Tibial artery (tissue), 4 donors: Measurements from ENCODE around the gene SLC16A10.
"Not testable (repeated sequence)": the region's sequence is repeated elsewhere in the genome, so short reads cannot be mapped to it uniquely, and the experiment has no call there.

Experiments used
- DNase-seq, 2 donors: peaks; one replicate each; pipeline ENCODE4 v3.0.0-alpha.2; 2019
- H3K27ac ChIP-seq, 2 donors: fragments of 200-600 bp; sonication (generic) in 1 of 2; 1 replicate in 1 of 2; 2 replicates in 1 of 2; pipeline ENCODE4 v1.5.1; 2018 to 2019; ENCODE audit warnings: mild to moderate bottlenecking in 1 of 2
- H3K27me3 ChIP-seq, 2 donors: fragments of 200-600 bp; sonication (generic) in 1 of 2; one replicate each; pipeline versions ENCODE4 v1.5.1 to v1.6.0; 2016 to 2019
- H3K36me3 ChIP-seq, 3 donors: fragments of 200-600 bp; sonication (generic) in 2 of 3; one replicate each; pipeline ENCODE4 v1.5.1; 2016 to 2019; ENCODE audit warnings: mild to moderate bottlenecking in 2 of 3
- H3K4me1 ChIP-seq, 4 donors: fragments of 200-600 bp; sonication (generic) in 2 of 4; 1 replicate in 3 of 4; 2 replicates in 1 of 4; pipeline ENCODE4 v1.5.1; 2016 to 2019
- H3K4me3 ChIP-seq, 2 donors: fragments of 200-600 bp; sonication (generic) in 1 of 2; 1 replicate in 1 of 2; 2 replicates in 1 of 2; pipeline ENCODE4 v1.5.1; 2018 to 2019; ENCODE audit warnings: mild to moderate bottlenecking in 2 of 2
- H3K9me3 ChIP-seq, 3 donors: fragments of 200-600 bp; sonication (generic) in 1 of 3; one replicate each; pipeline ENCODE4 v1.5.1; 2016 to 2019
- CTCF ChIP-seq, 2 experiments: fragments of 200-600 bp in 1 of 2; fragments of 450-650 bp in 1 of 2; IDR thresholded peaks; one replicate each; pipeline ENCODE4 v1.5.1; 2017 to 2019; ENCODE audit warnings: antibody characterized with exemption in 2 of 2, mild to moderate bottlenecking in 1 of 2, moderate library complexity in 1 of 2
- intact Hi-C: fragments of 100-400 bp; cut with DNase I; formaldehyde crosslinking; loops from one replicate; pipeline ENCODE4 v1.15.0; 2023; ENCODE audit warnings: low total_unique reads

The SLC16A10 gene

GRCh38 chr6:111254004-111254778 is 166.9 kb downstream of the SLC16A10 start:
- peaks cover 0 to 7% of the 10 kb centered on the region in 2 donors for H3K27me3 ChIP-seq
- no peak for TF ChIP-seq CTCF (IDR thresholded peaks at IDR 0.05)
- peaks cover 0 to 6% (median 2%) of the 10 kb centered on the region in 4 donors for H3K4me1 ChIP-seq
- H3K9me3 ChIP-seq: no peaks in the 10 kb centered on the region
- H3K27ac ChIP-seq: no peak overlapping the region
- H3K36me3 ChIP-seq: no peaks in the 10 kb centered on the region
- intact Hi-C loops: no loop called here
- H3K4me3 ChIP-seq: no peak overlapping the region
- DNase-seq: no peak

GRCh38 chr6:111254779-111255166 is 167.5 kb downstream of the SLC16A10 start:
- H3K36me3 ChIP-seq: no peaks in the 10 kb centered on the region
- no peak for DNase-seq
- TF ChIP-seq CTCF (IDR thresholded peaks at IDR 0.05): no peak
- H3K4me3 ChIP-seq: no peak overlapping the region
- H3K27ac ChIP-seq: no peak overlapping the region
- peaks cover 0 to 7% of the 10 kb centered on the region in 2 donors for H3K27me3 ChIP-seq
- intact Hi-C loops: loop anchor here (5.0 kb wide), 2 partner anchors 388 to 743 kb away; no protein-coding TSS in a partner anchor
- H3K9me3 ChIP-seq: no peaks in the 10 kb centered on the region
- peaks cover 0 to 9% (median 4%) of the 10 kb centered on the region in 4 donors for H3K4me1 ChIP-seq

GRCh38 chr6:111255838-111256237 is 168.5 kb downstream of the SLC16A10 start:
- DNase-seq, H3K27me3 ChIP-seq, H3K4me3 ChIP-seq, H3K27ac ChIP-seq, H3K36me3 ChIP-seq, H3K9me3 ChIP-seq: not testable (repeated sequence)
- H3K4me1 ChIP-seq: peaks cover 0 to 19% (median 12%) of the 10 kb centered on the region in 4 donors
- intact Hi-C loops: loop anchor here (5.0 kb wide), 2 partner anchors 386 to 741 kb away; no protein-coding TSS in a partner anchor

GRCh38 chr6:111256646-111257045 is 169.3 kb downstream of the SLC16A10 start:
- no peak for TF ChIP-seq CTCF (IDR thresholded peaks at IDR 0.05)
- no peaks in the 10 kb centered on the region for H3K9me3 ChIP-seq
- peaks cover 0 to 7% of the 10 kb centered on the region in 2 donors for H3K27me3 ChIP-seq
- no peak for DNase-seq
- no peak overlapping the region for H3K4me3 ChIP-seq
- intact Hi-C loops: loop anchor here (5.0 kb wide), 2 partner anchors 386 to 741 kb away; no protein-coding TSS in a partner anchor
- peaks cover 0 to 23% (median 14%) of the 10 kb centered on the region in 4 donors for H3K4me1 ChIP-seq
- H3K36me3 ChIP-seq: no peaks in the 10 kb centered on the region
- H3K27ac ChIP-seq: no peak overlapping the region

- no peak overlapping the region for H3K4me3 ChIP-seq
- DNase-seq: no peak
- no peak overlapping the region for H3K27ac ChIP-seq
- peaks cover 0 to 7% of the 10 kb centered on the region in 2 donors for H3K27me3 ChIP-seq
- intact Hi-C loops: loop anchor here (5.0 kb wide), 2 partner anchors 384 to 739 kb away; no protein-coding TSS in a partner anchor
- no peaks in the 10 kb centered on the region for H3K9me3 ChIP-seq
- no peak for TF ChIP-seq CTCF (IDR thresholded peaks at IDR 0.05)
- peaks cover 0 to 23% (median 14%) of the 10 kb centered on the region in 4 donors for H3K4me1 ChIP-seq
- peaks cover 0 to 5% (median 0%) of the 10 kb centered on the region in 3 donors for H3K36me3 ChIP-seq
Observed at GRCh38 chr6:111258010-111258409, 170.7 kb downstream of the SLC16A10 start.

- TF ChIP-seq CTCF (IDR thresholded peaks at IDR 0.05): no peak
- peak overlapping the region; percentile 62 to 87 for H3K4me3 ChIP-seq
- H3K27me3 ChIP-seq: peaks cover 0 to 6% of the 10 kb centered on the region in 2 donors
- intact Hi-C loops: loop anchor here (5.0 kb wide), 2 partner anchors 384 to 739 kb away; no protein-coding TSS in a partner anchor
- H3K36me3 ChIP-seq: peaks cover 0 to 5% (median 0%) of the 10 kb centered on the region in 3 donors
- peak overlapping the region; percentile 79 to 85 for H3K27ac ChIP-seq
- no peaks in the 10 kb centered on the region for H3K9me3 ChIP-seq
- H3K4me1 ChIP-seq: peaks cover 0 to 23% (median 14%) of the 10 kb centered on the region in 4 donors
- no peak for DNase-seq
Observed at GRCh38 chr6:111258615-111259088, 171.3 kb downstream of the SLC16A10 start.
